IgD-negative memory B cell (primary cell): ENCODE measurements around the gene SIRT1. TPM values are rescaled to one million over a fixed set of nuclear protein-coding genes. Genes with fewer than 3 reads are reported as not detected.

ENCODE experiments used
- H3K27ac Mint-ChIP-seq, 3 donors: one replicate each; pipeline ENCODE4 v1.8.0; 2020 to 2022; ENCODE audit warnings: mild to moderate bottlenecking in 3 of 3, mixed read lengths in 3 of 3, moderate library complexity in 1 of 3
- H3K27me3 Mint-ChIP-seq: one replicate; pipeline ENCODE4 v1.8.0; 2021; ENCODE audit warnings: mixed read lengths
- H3K36me3 Mint-ChIP-seq: one replicate; pipeline ENCODE4 v1.8.0; 2020; ENCODE audit warnings: mild to moderate bottlenecking, mixed read lengths
- H3K4me1 Mint-ChIP-seq, 3 donors: one replicate each; pipeline ENCODE4 v1.8.0; 2020 to 2022; ENCODE audit warnings: mixed read lengths in 3 of 3, mild to moderate bottlenecking in 1 of 3
- H3K4me3 Mint-ChIP-seq, 4 donors: one replicate each; pipeline ENCODE4 v1.8.0; 2020 to 2022; ENCODE audit warnings: mild to moderate bottlenecking in 4 of 4, mixed read lengths in 4 of 4, moderate library complexity in 3 of 4
- H3K9me3 Mint-ChIP-seq, 3 donors: one replicate each; pipeline ENCODE4 v1.8.0; 2020 to 2021; ENCODE audit warnings: mixed read lengths in 3 of 3, mild to moderate bottlenecking in 1 of 3
- polyA plus RNA-seq: library from polyadenylated mRNA; unstranded; fragments of 300-500 nt; fragmentation: Illumina TruSeq; gene quantifications from one replicate; pipeline ENCODE4 v1.2.3, GENCODE V29; 2021

SIRT1 gene
- polyA plus RNA-seq, 1 donor from 2014 or later, result 21.6 TPM

GRCh38 chr10:67914777-67915340, 30.4 kb downstream of the SIRT1 start:
- Mint-ChIP-seq H3K4me1 (peaks cover 6 to 14% (median 8%) of the 10 kb centered on the region in 3 donors), H3K9me3 (no peaks in the 10 kb centered on the region), H3K4me3 (no peak overlapping the region), H3K27me3 (no peaks in the 10 kb centered on the region), H3K36me3 (peaks cover 9% of the 10 kb centered on the region), H3K27ac (peak overlapping the region in 1 of 3 donors; percentile 86)

DNA sequence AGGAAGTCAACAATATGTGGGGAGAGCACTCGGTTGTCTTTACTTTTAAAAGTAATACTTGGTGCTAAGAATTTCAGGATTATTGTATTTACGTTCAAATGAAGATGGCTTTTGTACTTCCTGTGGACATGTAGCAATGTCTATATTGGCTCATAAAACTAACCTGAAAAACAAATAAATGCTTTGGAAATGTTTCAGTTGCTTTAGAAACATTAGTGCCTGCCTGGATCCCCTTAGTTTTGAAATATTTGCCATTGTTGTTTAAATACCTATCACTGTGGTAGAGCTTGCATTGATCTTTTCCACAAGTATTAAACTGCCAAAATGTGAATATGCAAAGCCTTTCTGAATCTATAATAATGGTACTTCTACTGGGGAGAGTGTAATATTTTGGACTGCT, 32.7 kb downstream of the SIRT1 start:
- Mint-ChIP-seq H3K9me3 (no peaks in the 10 kb centered on the region), H3K27ac (no peak overlapping the region), H3K36me3 (peaks cover 11% of the 10 kb centered on the region), H3K4me1 (peaks cover 2 to 10% (median 3%) of the 10 kb centered on the region in 3 donors), H3K4me3 (no peak overlapping the region), H3K27me3 (no peaks in the 10 kb centered on the region)

- Mint-ChIP-seq H3K4me3 (no peak overlapping the region), H3K4me1 (peaks cover 0 to 5% (median 1%) of the 10 kb centered on the region in 3 donors), H3K36me3 (peaks cover 9% of the 10 kb centered on the region), H3K27me3 (no peaks in the 10 kb centered on the region), H3K27ac (no peak overlapping the region), H3K9me3 (no peaks in the 10 kb centered on the region)
These were observed 33.2 kb downstream of the SIRT1 start for GRCh38 chr10:67917679-67918078.

GRCh38 chr10:67921065-67921464, 36.6 kb downstream of the SIRT1 start:
- Mint-ChIP-seq H3K9me3 (no peaks in the 10 kb centered on the region), H3K4me3 (no peak overlapping the region), H3K27me3 (no peaks in the 10 kb centered on the region), H3K36me3 (peaks cover 2% of the 10 kb centered on the region), H3K4me1 (peaks cover 0 to 4% (median 0%) of the 10 kb centered on the region in 3 donors), H3K27ac (no peak overlapping the region)

GRCh38 chr10:67923551-67923950, 39.1 kb downstream of the SIRT1 start:
- H3K27me3 Mint-ChIP-seq, result no peaks in the 10 kb centered on the region
- H3K36me3 Mint-ChIP-seq, result peaks cover 4% of the 10 kb centered on the region
- no peaks in the 10 kb centered on the region for H3K9me3 Mint-ChIP-seq
- no peaks in the 10 kb centered on the region for H3K4me1 Mint-ChIP-seq
- no peak overlapping the region for H3K4me3 Mint-ChIP-seq
- no peak overlapping the region for H3K27ac Mint-ChIP-seq

DNA sequence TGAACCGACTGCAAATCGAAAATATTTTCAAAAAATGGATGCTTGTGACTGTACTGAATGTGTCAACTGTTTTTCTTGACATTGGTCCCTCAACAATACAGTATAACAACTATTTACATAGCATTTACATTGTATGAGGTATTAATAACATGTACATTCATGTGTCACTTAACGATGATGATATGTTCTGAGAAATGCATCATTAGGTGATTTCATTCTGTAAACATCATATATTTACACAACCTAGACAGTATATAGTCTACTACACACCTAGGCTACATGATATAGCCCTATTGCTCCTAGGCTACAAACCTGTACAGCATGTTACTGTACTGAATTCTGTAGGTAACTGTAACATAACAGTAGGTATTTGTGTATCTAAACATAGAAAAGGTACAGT, 39.7 kb downstream of the SIRT1 start:
- Mint-ChIP-seq H3K9me3 (no peaks in the 10 kb centered on the region), H3K27ac (no peak overlapping the region), H3K4me1 (no peaks in the 10 kb centered on the region), H3K27me3 (no peaks in the 10 kb centered on the region), H3K4me3 (no peak overlapping the region), H3K36me3 (peaks cover 4% of the 10 kb centered on the region)

- Mint-ChIP-seq H3K27me3 (no peaks in the 10 kb centered on the region), H3K27ac (no peak overlapping the region), H3K36me3 (peaks cover 3% of the 10 kb centered on the region), H3K4me1 (no peaks in the 10 kb centered on the region), H3K9me3 (no peaks in the 10 kb centered on the region), H3K4me3 (no peak overlapping the region)
These were observed 41.1 kb downstream of the SIRT1 start for GRCh38 chr10:67925449-67926005.

GRCh38 chr10:67926951-67927350, 42.5 kb downstream of the SIRT1 start:
- H3K27ac Mint-ChIP-seq, result no peak overlapping the region
- no peak overlapping the region for H3K4me3 Mint-ChIP-seq
- peaks cover 2% of the 10 kb centered on the region for H3K36me3 Mint-ChIP-seq
- H3K9me3 Mint-ChIP-seq, result no peaks in the 10 kb centered on the region
- H3K4me1 Mint-ChIP-seq, result no peaks in the 10 kb centered on the region
- no peaks in the 10 kb centered on the region for H3K27me3 Mint-ChIP-seq

DNA sequence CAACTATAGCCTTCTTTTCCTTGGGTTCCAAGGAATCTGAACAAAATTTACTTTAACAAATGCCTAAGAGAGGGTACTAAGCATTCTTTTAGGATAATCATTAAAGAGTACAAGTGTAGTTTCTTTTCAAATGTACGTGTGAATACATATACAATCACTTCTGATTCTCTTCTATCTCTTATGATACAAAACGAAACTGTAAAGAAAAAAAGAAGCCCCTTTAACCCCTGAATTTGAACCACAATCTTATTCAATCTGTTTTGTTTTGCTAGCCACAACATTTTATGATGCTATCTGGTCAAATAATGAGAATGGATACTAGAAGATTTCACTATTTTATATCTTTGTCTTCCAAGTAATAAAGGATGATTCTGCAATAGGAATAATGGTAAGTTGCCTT, 48.7 kb downstream of the SIRT1 start:
- H3K4me1 Mint-ChIP-seq, result peaks cover 0 to 3% (median 0%) of the 10 kb centered on the region in 3 donors
- H3K27ac Mint-ChIP-seq, result peak overlapping the region in 1 of 3 donors; percentile 19
- H3K27me3 Mint-ChIP-seq, result no peaks in the 10 kb centered on the region
- H3K36me3 Mint-ChIP-seq, result peaks cover 5% of the 10 kb centered on the region
- no peaks in the 10 kb centered on the region for H3K9me3 Mint-ChIP-seq
- no peak overlapping the region for H3K4me3 Mint-ChIP-seq

- peaks cover 5% of the 10 kb centered on the region for H3K36me3 Mint-ChIP-seq
- H3K27ac Mint-ChIP-seq, result peak overlapping the region in 1 of 3 donors; percentile 61
- H3K4me1 Mint-ChIP-seq, result peaks cover 0 to 3% (median 0%) of the 10 kb centered on the region in 3 donors
- no peaks in the 10 kb centered on the region for H3K9me3 Mint-ChIP-seq
- H3K27me3 Mint-ChIP-seq, result no peaks in the 10 kb centered on the region
- no peak overlapping the region for H3K4me3 Mint-ChIP-seq
These were observed 49.9 kb downstream of the SIRT1 start for GRCh38 chr10:67934336-67934735.

DNA sequence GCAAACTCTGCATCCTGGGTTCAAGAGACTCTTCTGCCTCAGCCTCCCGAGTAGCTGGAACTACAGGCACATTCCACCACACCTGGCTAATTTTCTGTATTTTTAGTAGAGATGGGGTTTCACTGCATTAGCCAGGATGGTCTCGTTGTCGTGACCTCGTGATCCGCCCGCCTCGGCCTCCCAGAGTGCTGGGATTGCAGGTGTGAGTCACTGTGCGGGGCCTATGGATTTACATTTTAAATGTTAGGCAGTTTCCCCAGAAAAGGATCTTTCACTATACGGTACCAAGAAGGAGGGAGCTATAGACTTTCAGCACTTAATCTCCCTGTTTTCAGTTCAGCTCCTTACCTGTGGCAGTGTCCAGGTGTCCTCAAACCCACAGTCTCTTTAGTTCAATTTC, 50.8 kb downstream of the SIRT1 start:
- Mint-ChIP-seq H3K27ac (no peak overlapping the region), H3K4me3 (no peak overlapping the region), H3K4me1 (peaks cover 0 to 3% (median 0%) of the 10 kb centered on the region in 3 donors), H3K27me3 (no peaks in the 10 kb centered on the region), H3K36me3 (peaks cover 5% of the 10 kb centered on the region), H3K9me3 (no peaks in the 10 kb centered on the region)

GRCh38 chr10:67936416-67936815, 52.0 kb downstream of the SIRT1 start:
- H3K4me3 Mint-ChIP-seq, result no peak overlapping the region
- peaks cover 7% of the 10 kb centered on the region for H3K36me3 Mint-ChIP-seq
- H3K27ac Mint-ChIP-seq, result no peak overlapping the region
- no peaks in the 10 kb centered on the region for H3K9me3 Mint-ChIP-seq
- no peaks in the 10 kb centered on the region for H3K27me3 Mint-ChIP-seq
- peaks cover 0 to 3% (median 0%) of the 10 kb centered on the region in 3 donors for H3K4me1 Mint-ChIP-seq

- Mint-ChIP-seq H3K4me3 (no peak overlapping the region), H3K27me3 (no peaks in the 10 kb centered on the region), H3K4me1 (peaks cover 0 to 4% (median 0%) of the 10 kb centered on the region in 3 donors), H3K27ac (no peak overlapping the region), H3K36me3 (peaks cover 4% of the 10 kb centered on the region), H3K9me3 (peaks cover 0 to 2% (median 0%) of the 10 kb centered on the region in 3 donors)
These were observed 59.5 kb downstream of the SIRT1 start for GRCh38 chr10:67943917-67944316.

- H3K27ac Mint-ChIP-seq, result no peak overlapping the region
- H3K4me3 Mint-ChIP-seq, result no peak overlapping the region
- no peaks in the 10 kb centered on the region for H3K27me3 Mint-ChIP-seq
- no peaks in the 10 kb centered on the region for H3K9me3 Mint-ChIP-seq
- H3K36me3 Mint-ChIP-seq, result peaks cover 10% of the 10 kb centered on the region
- H3K4me1 Mint-ChIP-seq, result peaks cover 0 to 5% (median 2%) of the 10 kb centered on the region in 3 donors
These were observed 71.2 kb downstream of the SIRT1 start for GRCh38 chr10:67955614-67956013.

DNA sequence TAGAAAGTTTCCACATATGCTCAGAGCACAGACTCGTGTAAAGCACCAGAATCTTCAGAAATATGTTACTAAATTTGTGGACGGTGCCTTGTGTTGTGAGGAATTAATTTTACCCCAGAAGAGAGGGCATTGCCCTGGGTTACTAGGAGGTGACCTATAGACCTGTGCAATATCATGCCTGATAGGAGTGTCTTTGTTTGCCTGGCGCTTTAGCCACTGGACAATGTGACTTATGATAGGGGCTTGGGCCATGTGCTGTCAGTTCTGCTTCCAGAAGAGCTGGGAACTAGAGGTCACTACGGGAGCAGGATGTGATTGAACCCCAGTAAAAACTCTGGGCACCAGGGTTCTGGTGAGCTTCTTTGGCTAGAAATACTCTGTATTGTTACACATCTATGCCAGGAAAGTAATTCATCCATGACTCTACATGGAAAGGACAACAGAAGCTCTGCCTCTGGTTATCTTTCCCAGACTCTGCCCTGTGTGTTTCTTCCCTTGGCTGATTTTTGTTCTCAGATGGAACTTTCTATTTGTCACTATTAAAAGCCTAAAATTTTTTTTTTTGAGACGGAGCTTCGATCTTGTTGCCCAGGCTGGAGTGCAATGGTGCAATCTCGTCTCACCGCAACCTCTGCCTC, 75.5 kb downstream of the SIRT1 start:
- Mint-ChIP-seq H3K36me3 (peaks cover 11% of the 10 kb centered on the region), H3K4me3 (no peak overlapping the region), H3K4me1 (peaks cover 0 to 1% (median 0%) of the 10 kb centered on the region in 3 donors), H3K27ac (no peak overlapping the region), H3K9me3 (no peaks in the 10 kb centered on the region), H3K27me3 (no peaks in the 10 kb centered on the region)

GRCh38 chr10:67965456-67965855, 81.0 kb downstream of the SIRT1 start:
- peaks cover 30% of the 10 kb centered on the region for H3K36me3 Mint-ChIP-seq
- H3K4me3 Mint-ChIP-seq, result no peak overlapping the region
- H3K9me3 Mint-ChIP-seq, result no peaks in the 10 kb centered on the region
- H3K4me1 Mint-ChIP-seq, result peaks cover 0 to 6% (median 5%) of the 10 kb centered on the region in 3 donors
- H3K27me3 Mint-ChIP-seq, result no peaks in the 10 kb centered on the region
- H3K27ac Mint-ChIP-seq, result peak overlapping the region in 1 of 3 donors; percentile 39
